Cerebellar cortex (tissue), 1 donor: ENCODE data around the gene MTUS2.

ENCODE experiments used
- DNase-seq: peaks from one replicate; pipeline ENCODE4 v3.0.0-alpha.2; 2015; ENCODE audit warnings: low spot score

Gene MTUS2

DNA sequence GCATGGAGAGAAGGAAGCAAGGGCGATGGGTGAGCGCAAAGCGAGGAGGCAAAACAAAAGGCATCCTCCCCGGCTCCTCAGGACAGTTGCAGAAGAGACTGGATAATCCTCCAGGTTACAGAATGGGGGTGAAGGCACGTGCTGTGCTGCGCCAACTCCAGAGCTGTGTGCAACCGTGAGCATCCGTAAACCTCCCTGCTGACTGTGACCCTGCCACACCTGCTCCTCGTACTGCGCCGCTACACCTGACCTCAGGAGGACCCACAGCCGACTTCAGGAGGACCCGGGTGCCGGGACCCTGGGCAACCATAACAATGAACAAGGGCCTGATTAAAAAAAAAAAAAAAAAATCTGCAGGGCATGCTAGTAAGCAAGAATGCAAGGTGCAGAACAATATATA lies 706.6 kb downstream of the MTUS2 start:
- DNase-seq = no peak

DNA sequence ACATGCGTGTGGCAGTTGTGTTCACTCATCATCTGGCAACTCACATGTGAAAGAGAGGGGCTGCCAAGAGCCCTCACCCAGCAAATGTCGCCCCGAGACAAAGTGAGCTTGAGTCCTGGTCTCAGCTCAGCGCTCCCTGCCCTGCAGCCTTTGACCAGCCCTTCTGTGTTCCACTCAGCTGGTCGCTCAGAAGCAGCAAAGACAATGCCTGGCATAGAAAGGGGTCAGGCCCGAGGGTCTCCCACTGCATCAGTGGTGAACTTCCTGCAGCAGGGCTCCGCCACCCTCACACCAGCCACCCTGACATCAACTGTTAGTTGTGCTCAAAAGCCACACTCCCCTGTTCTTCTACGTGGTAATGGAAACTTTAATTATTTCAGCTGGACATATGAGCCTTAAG lies 707.4 kb downstream of the MTUS2 start:
- no peak for DNase-seq

DNA sequence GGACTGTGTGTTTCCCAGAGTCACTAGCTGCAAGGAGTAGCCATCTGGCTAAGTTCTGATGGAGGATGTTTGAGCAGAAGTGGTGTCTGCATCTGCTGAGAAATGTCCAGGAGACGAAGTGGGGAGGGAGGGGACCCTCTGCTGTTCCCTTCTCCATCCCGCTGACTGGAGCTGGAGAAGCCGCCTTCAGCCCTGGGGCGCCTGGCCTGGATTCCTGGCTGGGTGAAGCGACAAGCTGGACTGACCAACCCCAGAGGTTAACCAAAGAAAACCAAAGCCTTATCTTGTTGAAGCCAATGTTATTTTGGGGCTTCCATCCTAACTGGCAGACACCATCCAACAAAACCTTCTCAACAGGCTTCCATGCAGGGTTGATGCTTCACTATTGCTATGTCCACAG lies 707.8 kb downstream of the MTUS2 start:
- no peak for DNase-seq

DNA sequence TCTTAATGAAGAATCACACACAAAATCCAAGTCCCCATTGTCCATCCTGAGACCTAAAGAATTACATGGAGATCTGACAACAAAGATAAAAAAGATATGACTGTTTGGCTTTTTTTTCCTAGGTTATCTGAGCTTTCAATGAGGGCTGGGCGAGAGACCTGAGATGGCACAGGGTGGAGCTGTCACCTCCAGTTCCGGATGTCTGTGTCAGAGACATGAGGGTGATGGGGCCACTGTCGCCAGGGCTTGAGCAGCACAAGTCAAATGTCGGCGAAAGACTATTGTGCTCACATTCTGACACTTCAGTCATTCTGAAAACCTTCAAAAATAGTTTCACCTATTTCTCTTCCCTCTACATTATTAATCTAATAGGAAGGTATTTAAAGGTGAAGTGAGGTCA lies 709.6 kb downstream of the MTUS2 start:
- no peak for DNase-seq

DNA sequence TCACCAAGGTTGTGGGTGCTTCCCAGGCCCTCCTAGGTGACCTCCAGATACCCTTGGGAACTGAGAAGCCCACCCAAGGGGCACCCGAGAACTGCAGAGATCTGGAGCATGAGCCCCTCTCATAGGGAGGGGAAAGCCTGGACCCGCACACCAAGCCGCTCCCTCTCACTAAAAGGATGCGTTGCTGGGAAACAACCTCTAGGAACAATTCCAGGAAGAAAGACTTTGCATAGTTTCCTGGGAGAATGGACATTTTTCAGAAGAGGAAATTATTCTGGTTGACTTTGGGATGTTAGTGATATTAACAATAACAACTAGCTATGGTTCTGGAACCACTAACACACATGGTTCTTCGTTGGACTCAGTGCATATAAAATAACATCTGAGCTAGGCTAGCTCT lies 710.8 kb downstream of the MTUS2 start:
- DNase-seq = no peak

DNA sequence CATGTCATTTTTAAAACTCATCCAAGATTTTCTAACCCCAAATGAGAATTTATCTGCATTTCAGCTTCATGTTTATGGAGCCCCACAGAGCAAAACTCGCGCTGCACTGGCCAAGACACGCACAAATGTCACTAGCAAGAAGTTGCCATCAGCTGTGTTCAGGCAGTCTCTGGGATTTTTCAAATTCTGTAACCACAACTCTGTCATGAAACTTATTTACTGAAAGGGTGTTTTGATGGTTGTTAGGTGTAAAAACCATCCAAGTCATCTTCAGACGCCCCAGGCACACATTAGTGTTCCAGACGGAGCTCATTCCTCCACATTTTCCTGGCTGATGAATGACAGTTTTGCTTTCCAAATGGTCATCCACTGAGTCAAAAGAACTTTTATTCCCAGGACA lies 712.0 kb downstream of the MTUS2 start:
- DNase-seq = no peak

DNA sequence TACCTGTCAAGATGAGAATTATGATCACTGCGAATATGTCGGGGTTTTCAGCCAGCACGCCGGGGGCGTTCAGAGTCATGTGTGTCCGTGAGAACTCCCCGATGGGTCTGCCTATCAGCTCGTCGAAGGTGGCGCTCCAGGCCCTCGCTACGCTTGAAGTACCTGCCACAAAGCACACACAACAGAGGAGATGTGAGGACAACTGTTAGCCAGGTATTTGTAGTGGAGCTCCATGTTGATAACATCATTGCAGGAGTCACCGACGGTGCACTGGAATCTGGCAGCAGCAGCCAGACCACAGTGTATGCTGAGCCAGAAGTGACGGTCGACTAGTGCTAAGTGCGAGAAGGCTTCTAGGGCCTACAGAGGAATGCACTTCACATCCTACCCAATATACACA lies 712.7 kb downstream of the MTUS2 start:
- DNase-seq = no peak

DNA sequence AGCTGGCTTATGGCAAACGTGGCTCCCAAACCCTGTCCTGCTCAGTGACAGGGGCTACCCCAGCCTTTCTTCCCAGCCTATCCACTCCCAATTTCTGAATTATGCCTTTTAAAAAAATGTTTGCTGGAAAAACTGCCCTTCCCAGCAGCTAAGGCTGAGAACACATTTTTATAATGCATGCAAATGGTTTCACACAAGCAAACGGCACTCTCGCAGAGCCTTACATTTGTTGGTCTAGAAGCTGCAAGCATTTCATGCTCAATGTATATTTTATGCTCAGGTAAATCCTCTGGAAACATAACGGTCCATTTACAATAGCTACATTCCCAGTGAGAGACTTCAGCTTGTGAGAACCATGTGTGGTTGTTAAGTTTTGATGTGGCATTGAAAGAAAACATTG lies 713.9 kb downstream of the MTUS2 start:
- DNase-seq = no peak

DNA sequence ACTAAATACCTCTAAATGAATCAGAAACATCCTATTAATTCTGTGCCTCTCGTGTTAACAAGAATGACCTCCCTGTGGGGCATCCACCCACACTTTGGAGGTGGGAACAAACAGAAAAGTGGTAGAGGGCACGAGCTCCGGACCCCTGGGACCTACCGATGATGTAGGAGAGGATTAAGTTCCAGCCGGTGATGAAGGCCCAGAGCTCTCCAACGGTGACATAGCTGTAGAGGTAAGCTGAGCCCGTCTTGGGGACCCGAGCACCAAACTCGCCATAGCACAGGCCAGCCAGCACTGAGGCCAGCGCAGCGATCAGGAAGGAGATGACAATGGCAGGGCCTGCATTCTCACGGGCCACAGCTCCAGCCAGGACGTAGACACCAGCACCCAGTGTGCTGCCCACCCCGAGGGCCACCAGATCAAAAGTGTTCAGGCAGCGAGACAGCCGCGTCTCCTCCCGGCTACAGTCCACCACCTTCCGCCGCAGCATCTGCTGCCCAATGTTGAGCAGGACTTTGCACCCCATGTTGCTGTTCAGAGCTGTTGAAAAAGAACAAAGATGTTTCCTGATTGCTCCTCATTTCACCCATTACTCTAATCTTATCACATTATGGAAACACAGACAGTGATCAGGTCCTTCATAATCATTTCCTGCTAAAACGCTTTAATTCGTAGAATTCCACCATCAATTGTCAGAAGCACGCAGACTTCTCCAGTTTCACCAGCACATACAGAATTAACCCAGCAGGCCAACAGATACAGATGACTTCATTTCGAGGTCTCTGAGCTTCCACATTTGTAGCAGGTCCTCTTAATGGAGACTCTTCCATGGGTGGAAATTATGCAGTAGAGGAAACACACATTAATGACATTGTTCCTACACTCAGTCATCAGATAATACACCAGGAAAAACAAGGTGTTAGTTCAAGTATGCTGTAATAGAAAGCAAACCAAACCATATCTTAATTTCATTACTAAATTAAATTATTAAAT lies 715.8 kb downstream of the MTUS2 start:
- no peak for DNase-seq

DNA sequence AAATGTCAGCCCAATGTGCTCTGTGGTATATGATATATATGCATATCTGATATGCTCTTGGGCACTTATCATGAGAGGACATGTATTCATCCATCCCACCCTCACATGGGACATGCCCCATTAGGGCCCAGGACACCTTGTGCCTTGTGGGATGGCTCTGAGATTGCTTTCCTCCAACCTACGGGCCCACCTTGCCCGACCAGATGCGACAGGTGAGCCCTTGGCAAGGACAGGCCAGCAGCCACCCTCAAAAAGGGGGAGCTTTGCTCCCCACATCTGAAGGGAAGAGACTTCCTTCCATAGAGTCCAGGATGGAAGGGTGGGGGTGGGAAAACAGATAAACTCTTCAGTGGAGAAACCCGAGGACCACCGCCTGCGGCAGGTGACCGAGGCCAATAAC lies 716.7 kb downstream of the MTUS2 start:
- no peak for DNase-seq

DNA sequence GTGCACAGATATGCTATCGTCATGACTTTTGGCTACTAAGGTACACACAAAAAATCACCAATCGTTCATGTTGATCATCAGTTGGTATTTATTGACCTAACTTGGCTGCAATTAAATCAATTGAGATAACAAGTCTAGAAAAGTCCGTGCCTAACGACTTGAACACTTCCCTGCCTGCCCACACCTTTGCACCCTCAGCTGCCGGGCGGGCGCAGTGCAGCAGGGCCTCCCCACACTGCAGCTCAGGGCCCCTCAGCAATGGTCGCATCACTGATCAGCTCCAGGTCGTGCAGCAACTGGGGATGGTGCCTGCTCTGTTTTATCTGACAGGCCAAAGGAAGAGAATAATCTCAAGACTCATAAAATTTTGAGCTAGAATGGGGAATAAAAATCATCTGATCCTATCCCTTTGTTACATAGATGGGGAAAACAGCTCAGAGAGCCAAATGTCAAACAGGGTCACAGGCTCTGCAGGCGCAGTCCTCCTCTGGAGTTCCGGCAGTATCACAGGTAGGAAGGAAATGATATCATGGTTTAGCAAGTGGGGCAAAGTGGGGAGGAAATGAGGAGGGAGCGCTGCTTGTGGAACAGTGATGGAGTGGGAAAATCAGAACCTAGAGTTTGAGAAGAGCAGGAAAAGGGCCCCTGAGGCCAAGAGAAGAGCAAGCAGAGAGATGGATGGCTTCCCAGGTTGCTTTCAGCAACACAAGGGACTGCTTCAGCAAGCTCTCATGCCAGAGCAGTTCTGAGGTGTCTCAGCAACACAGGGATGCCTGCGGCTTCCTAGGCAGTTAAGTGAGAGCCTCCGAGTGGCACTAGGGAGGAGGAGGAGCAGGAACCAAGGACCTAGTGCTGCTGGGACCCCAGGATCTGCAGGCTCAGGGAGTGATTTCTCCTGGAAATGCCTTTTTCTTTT lies 717.9 kb downstream of the MTUS2 start:
- DNase-seq = peak; percentile 4

DNA sequence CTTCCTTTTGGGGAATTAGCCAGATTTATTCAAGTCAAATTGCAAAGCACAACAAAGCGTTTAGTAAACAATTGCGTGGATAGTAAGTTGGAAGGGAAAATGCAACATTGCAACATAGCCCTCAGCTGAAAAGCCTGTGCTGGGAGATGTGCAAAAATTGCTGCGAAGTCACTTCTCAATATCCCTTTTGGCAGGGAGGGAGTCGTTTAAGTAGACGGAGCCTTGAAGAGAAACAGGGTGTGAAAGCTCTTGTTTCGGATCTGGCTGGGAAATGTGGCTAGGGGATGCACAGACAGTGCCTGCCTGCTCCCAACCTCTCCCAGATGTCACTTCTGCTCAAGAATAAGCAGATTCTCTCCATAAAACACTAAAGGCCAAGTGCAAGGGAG lies 718.5 kb downstream of the MTUS2 start:
- DNase-seq = no peak

DNA sequence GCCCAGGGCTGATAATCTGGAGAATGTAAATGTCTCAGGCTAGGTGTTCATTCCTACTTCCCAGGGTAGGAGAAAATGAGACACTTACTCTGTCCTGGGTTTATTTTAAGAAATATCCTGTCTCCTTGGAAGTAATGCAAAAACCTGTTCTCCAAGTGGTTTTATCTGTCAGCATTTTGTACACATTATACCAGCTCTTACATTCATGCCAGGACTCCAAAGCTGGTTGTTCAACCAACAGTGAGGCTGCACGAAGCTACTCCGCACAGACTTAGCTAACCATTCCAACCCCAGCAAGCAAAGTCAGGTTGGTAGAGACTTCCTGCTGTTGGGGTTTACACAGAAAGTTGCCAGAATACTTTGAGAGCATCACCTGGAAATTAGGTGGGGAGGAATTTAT lies 719.7 kb downstream of the MTUS2 start:
- DNase-seq = no peak

DNA sequence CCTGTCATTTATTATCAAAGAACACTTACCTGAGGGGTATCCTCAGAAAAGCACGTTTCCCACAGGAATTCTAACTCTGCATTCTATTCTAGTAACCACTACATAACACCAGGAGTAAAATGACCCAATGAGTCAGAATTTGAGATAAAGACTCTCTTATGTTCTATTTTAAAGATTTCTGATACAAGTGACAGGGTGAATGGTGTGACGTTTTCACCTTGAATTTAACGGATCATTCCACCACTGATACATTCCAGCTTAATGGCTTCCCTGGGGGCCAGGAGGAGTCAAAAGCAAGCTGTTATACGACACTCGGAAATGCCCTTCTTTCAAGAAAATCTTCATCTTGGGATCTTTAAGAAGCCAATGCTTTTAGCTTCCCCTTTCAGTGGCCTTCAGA lies 720.2 kb downstream of the MTUS2 start:
- no peak for DNase-seq

DNA sequence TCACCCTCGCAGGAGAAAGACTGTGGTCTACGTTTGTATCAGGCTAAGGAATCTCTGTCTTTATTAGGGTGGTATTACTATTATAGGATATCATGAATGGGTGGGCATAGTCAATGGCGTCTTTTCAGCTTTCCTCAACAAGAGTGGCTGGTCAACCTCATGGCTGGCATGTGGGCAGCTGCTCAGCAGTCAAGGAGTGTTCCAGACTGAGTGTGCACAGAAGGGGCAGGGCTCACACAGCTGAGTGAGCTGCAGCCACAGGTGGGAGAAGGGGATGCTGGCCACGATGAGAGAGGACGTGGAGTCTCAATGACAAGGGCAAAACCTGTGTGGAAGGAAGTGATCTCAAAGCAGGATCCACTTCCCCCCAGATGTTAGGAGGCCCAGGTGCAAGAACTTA lies 720.7 kb downstream of the MTUS2 start:
- no peak for DNase-seq

DNA sequence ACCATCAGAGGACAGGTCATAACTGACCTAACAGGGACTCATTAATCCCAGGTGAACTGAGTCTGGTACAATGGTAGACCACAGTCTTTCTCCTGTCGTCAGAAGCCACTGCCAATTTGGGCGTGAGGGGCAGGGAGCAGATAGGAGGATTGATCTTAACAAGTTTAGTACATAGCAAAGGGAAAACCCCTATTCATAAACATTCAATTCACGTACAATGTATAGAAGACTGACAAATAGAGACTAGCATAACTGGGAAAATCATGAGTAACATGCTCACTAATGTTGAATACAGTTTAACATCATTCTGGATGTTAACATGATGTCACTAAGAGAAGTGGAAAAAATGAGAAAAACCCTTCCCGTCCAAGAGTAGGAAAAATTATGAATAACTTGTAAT lies 721.3 kb downstream of the MTUS2 start:
- no peak for DNase-seq

DNA sequence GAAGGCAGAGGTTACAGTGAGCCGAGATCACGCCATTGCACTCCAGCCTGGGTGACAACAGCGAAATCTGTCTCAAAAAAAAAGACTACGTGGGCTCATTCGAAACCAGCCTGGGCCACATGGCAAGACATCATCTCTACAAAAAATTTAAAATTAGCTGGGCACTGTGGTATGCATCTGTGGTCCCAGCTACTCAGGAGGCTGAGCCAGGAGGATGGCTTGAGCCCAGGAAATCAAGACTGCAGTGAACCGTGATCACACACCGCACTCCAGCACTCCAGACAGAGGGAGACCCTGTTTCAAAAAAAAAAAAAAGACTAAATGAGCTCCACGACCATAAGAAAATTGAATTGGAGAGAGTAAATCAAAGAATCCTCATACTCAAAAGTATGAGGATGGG lies 722.2 kb downstream of the MTUS2 start:
- DNase-seq = no peak

DNA sequence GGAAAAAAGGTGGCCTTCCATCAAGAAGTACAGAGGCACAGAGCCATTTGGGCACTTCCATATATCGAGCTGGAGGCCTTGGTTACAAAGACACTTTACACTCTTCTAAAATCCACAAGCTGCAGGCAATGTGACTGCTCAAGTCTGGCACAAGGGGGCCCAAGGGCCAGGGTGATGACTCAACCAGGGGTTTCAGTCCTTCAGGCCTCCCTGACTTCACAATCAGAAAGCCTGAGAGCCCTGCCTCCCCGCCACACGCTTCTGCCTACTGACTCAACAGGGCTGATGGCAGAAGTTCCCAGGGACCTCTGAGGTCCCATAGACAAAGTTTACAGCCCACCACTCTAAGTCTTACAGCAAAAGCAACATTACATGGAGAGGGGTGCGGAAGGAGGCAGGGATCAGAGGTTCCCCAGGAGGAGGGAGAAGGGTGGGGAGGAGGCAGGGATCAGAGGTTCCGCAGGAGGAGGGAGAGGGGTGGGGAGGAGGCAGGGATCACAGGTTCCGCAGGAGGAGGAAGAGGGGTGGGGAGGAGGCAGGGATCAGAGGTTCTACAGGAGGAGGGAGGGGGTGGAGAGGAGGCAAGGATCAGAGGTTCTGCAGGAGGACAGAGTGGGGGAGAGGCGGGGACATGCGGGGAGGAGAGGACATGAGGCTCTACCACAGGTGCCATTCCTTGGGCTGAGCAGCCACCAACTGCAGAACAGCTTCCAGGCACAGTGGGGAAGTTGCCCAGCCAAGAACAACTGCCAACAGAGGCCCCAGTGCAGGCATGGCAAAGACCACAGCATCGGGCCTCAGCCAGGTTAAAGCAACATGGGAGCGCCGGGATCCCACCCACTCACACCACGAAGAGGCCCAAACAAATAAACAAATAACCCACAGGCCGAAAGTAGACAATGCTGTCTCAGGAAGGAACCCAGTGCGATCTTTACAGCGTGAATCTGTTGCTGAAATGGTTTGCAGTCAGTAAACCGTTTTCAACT lies 723.4 kb downstream of the MTUS2 start:
- DNase-seq = no peak

DNA sequence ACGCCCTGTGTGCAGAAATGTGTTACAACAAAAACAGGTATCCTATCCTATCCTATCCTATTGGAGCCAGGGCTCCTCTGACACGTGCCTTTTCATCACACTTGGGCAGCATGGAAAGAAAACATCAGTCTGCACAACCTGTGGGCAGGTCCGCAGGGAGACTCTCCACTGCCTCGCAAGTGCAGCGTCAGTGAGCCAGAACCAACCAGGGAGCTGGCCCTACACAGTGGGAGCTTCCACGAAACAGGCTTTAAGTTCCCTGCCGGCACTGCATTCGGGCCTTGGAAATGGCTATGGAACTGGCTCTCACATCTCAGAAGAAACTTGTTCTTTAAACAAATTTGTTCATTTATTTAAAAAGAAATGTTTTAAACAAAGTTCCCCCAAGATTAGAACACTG lies 725.8 kb downstream of the MTUS2 start:
- DNase-seq = no peak

DNA sequence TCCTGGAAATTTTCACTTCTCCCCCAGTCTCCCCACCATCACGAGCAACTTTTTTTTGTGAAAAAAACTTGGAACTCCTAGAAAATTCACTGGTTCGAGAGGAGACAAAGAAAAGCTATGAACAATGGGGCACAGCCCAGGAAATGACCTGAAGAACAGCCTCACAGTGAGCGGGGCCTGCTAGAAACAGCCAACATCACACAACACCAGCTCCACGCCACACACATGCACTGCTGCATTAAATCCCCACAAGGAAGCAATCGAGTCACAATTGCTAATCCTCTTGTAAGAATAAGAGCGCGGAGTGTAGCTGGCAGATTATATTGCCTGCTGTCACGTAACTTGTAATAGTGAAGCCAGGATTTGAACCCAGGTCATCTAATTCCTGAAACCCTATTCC lies 726.5 kb downstream of the MTUS2 start:
- DNase-seq = no peak

DNA sequence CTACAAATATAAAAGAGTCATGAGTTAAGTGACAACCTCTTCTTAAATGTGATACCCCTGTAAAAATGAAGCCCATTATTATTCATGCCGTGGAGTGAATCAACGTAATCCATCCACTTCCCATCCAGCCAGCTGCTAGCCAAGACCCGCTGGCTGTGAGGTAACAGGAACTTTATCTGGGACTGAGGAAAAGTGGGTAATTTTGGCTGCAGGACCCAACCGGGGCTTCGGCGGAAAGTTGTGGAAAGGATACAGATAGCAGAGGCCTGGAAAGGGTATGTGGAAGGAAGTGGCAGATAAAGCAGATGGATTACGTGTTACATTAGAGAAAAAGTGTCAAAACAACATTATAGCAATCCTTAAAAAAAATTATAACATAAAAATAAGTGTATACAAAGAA lies 727.0 kb downstream of the MTUS2 start:
- DNase-seq = no peak

DNA sequence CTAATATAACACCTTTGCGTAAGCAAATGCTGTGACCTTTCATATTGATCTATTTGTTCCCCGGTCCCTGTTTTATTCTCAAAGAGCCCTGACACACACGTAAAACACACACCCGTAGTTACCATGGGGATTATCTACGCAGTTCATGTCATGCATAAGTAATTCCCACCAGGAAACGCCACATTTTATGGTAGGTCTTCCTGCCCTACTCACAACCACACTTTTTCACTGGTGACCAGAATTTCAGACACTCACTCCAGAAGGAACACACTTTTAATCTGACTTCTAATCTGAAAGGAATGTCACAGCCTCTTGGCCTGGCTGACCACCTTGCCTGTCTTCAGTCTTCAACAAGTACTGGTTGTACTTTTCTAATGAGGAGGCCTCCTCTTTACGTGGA lies 728.6 kb downstream of the MTUS2 start:
- no peak for DNase-seq
